K562 (cell line): ENCODE measurements around the gene MAP3K6. TPM values are rescaled to one million over a fixed set of nuclear protein-coding genes. Genes with fewer than 3 reads are reported as not detected.

ENCODE experiments used
- CBX1 ChIP-seq: sonication (generic); IDR thresholded peaks from 2 replicates; pipeline ENCODE4 v1.6.1; 2016; ENCODE audit warnings: antibody characterized with exemption, low read depth, mild to moderate bottlenecking
- CREB1 ChIP-seq, 2 experiments: sonication (generic) in 1 of 2; formaldehyde crosslinking in 1 of 2; IDR thresholded peaks; 2 replicates each; pipeline versions ENCODE4 v1.6.1 to v1.8.0; 2012 to 2022; ENCODE audit warnings: inconsistent platforms in 1 of 2, mild to moderate bottlenecking in 1 of 2, missing genetic modification reagents in 1 of 2, moderate library complexity in 1 of 2
- DPF2 ChIP-seq: fragments of 450-650 bp; IDR thresholded peaks from 2 replicates; pipeline ENCODE4 v1.6.1; 2016
- ELF4 ChIP-seq: fragments of 450-650 bp; formaldehyde crosslinking; IDR thresholded peaks from 2 replicates; pipeline ENCODE4 v1.4.0; 2022; ENCODE audit warnings: missing genetic modification characterization
- KDM1A ChIP-seq, 2 experiments: fragments of 450-650 bp; IDR thresholded peaks; 2 replicates each; pipeline ENCODE4 v1.6.1; 2016; ENCODE audit warnings: mild to moderate bottlenecking in 2 of 2
- KDM5B ChIP-seq: fragments of 200-600 bp; sonication (generic); IDR thresholded peaks from 2 replicates; pipeline ENCODE4 v1.6.1; 2012; ENCODE audit warnings: low read depth, mild to moderate bottlenecking, moderate library complexity, low read length, control low read depth, inconsistent platforms; ENCODE audit not compliant: insufficient replicate concordance
- KLF16 ChIP-seq: IDR thresholded peaks from 2 replicates; pipeline ENCODE4 v1.6.1; 2016; ENCODE audit warnings: antibody characterized with exemption
- MAZ ChIP-seq, 2 experiments: fragments of 450-650 bp in 1 of 2; sonication (generic) in 1 of 2; formaldehyde crosslinking; IDR thresholded peaks in 1 of 2; conservative IDR thresholded peaks in 1 of 2; 2 replicates each; pipeline versions ENCODE4 v1.4.0 to v1.5.0; 2020; ENCODE audit warnings: mild to moderate bottlenecking in 1 of 2, missing genetic modification reagents in 1 of 2
- MCM3 ChIP-seq: fragments of 450-650 bp; IDR thresholded peaks from 2 replicates; pipeline ENCODE4 v1.6.1; 2016
- PYGO2 ChIP-seq: fragments of 450-650 bp; IDR thresholded peaks from 2 replicates; pipeline ENCODE4 v1.6.1; 2016; ENCODE audit warnings: mild to moderate bottlenecking, missing genetic modification characterization, moderate library complexity, missing compliant biosample characterization
- TCF3 ChIP-seq: sonication (generic); formaldehyde crosslinking; IDR thresholded peaks from 2 replicates; pipeline ENCODE4 v1.4.0; 2020; ENCODE audit warnings: mild to moderate bottlenecking, missing genetic modification reagents
- polyA plus RNA-seq, 8 experiments: library from polyadenylated mRNA; depleted of rRNA in 4 of 8; stranded (reverse) in 5 of 8; unstranded in 3 of 8; fragments of >200 nt; fragmentation: Nextera tagmentation in 2 of 8; fragmentation: Illumina TruSeq in 1 of 8; extraction: Ambion mirVana in 2 of 8; extraction: Trizol in 1 of 8; gene quantifications; 2 replicates each; pipeline versions ENCODE4 v1.2.1 to v1.2.3, GENCODE V29; 2011 to 2014; ENCODE audit warnings: inconsistent platforms in 1 of 8, missing spikeins in 1 of 8
- total RNA-seq, 7 experiments: library from RNA; depleted of rRNA in 6 of 7; stranded (reverse); fragments of >200 nt in 6 of 7; fragmentation: Illumina TruSeq in 2 of 7; extraction: Trizol in 2 of 7; gene quantifications; 2 replicates each; pipeline versions ENCODE4 v1.2.1 to v1.2.3, GENCODE V29; 2011 to 2021; ENCODE audit warnings: low replicate concordance in 1 of 7
- TF ChIP-seq, protein P1 (sequence below), 2 experiments: fragments of 450-650 bp; formaldehyde crosslinking in 1 of 2; IDR thresholded peaks; 2 replicates each; pipeline versions ENCODE4 v1.4.0 to v1.6.1; 2014 to 2020; ENCODE audit warnings: mild to moderate bottlenecking in 2 of 2, borderline replicate concordance in 1 of 2, low read depth in 1 of 2
- TF ChIP-seq, protein P2 (sequence below), 2 experiments: fragments of 200-800 bp in 1 of 2; sonication (Bioruptor generic) in 1 of 2; sonication (generic) in 1 of 2; formaldehyde crosslinking in 1 of 2; IDR thresholded peaks in 1 of 2; conservative IDR thresholded peaks in 1 of 2; 2 replicates each; pipeline versions ENCODE4 v1.5.0 to v1.6.1; 2016 to 2020; ENCODE audit warnings: missing compliant biosample characterization in 1 of 2, missing genetic modification characterization in 1 of 2, missing genetic modification reagents in 1 of 2
- TF ChIP-seq, protein P3 (sequence below): sonication (generic); formaldehyde crosslinking; IDR thresholded peaks from 2 replicates; pipeline ENCODE4 v1.8.0; 2022; ENCODE audit warnings: mild to moderate bottlenecking, missing genetic modification reagents

The MAP3K6 gene
- total and polyA plus RNA-seq, 9 of the 15 experiments (the other 6 are each of a cell fraction or from before 2014, with no cell fraction given) = 0.99 to 21.9 (median 7.0) TPM

DNA sequence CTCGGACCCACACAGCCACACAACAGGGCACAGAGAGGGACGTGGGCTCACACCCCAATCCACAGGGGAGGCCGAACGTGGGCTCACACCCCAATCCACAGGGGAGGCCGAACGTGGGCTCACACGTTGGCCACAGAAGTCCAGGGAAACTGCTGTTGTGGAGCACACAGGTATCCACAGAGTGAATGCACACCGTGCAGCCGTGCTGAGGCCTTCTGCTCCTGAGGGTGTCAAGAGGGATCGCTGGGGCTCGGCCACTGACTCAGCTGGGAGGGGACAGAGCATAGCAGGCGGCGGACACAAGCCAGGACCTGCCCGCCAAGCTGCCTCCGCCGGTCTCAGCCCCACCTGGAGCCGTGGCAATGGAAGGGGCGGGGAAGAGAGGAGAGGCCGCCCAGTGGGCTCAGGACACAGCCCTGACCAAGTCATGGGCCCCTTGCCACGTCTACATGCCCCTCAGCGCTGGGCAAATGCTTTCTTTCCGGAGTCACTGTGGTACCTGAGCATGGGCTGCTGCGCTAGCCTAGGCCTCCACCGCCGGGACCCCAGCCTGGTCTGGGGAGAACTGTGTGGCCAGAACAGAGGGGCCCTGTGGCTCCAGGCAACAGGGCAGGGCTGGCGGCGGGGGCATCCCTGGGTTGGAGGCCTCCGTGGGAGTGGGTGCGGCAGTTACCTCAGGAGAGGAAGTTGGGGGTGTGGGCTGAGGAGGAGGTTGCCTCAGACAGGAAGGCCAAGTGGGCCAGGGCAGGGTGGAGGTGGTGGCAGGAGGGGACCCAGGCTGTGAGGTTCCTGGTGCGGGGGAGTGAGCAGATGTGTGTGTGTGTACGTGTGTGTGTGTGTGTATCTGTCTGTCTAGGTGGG, 23.8 kb downstream of the MAP3K6 start (continued):
- TF ChIP-seq TCF3 (CRISPR knock-in tag) = 0 out of 2 replicates have a peak, but pooled peaks have one; percentile 41
- peak; percentile 25 for TF ChIP-seq KDM5B
- peak in 1 of 2 experiments; percentile 38; a peak in 1 of 4 replicates for TF ChIP-seq KDM1A (IDR thresholded peaks at IDR 0.05)
- peak; percentile 75 for TF ChIP-seq ELF4
- TF ChIP-seq, protein P1, sequence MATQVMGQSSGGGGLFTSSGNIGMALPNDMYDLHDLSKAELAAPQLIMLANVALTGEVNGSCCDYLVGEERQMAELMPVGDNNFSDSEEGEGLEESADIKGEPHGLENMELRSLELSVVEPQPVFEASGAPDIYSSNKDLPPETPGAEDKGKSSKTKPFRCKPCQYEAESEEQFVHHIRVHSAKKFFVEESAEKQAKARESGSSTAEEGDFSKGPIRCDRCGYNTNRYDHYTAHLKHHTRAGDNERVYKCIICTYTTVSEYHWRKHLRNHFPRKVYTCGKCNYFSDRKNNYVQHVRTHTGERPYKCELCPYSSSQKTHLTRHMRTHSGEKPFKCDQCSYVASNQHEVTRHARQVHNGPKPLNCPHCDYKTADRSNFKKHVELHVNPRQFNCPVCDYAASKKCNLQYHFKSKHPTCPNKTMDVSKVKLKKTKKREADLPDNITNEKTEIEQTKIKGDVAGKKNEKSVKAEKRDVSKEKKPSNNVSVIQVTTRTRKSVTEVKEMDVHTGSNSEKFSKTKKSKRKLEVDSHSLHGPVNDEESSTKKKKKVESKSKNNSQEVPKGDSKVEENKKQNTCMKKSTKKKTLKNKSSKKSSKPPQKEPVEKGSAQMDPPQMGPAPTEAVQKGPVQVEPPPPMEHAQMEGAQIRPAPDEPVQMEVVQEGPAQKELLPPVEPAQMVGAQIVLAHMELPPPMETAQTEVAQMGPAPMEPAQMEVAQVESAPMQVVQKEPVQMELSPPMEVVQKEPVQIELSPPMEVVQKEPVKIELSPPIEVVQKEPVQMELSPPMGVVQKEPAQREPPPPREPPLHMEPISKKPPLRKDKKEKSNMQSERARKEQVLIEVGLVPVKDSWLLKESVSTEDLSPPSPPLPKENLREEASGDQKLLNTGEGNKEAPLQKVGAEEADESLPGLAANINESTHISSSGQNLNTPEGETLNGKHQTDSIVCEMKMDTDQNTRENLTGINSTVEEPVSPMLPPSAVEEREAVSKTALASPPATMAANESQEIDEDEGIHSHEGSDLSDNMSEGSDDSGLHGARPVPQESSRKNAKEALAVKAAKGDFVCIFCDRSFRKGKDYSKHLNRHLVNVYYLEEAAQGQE (IDR thresholded peaks at IDR 0.05; ENCODE audit: borderline replicate concordance) = no peak
- TF ChIP-seq, protein P1 (CRISPR knock-in tag; IDR thresholded peaks at IDR 0.05; ENCODE audit: low read depth) = no peak
- TF ChIP-seq PYGO2 = no peak
- TF ChIP-seq MCM3 = no peak
- peak; percentile 49; the same call in 1 of the 2 replicates for TF ChIP-seq DPF2
- peak in 1 of 2 experiments; percentile 29; a peak in 1 of 4 replicates for TF ChIP-seq MAZ (CRISPR knock-in tag; conservative IDR thresholded peaks at IDR 0.05 in 1 of 2, IDR thresholded peaks at IDR 0.05 in 1 of 2)
- TF ChIP-seq, protein P2, sequence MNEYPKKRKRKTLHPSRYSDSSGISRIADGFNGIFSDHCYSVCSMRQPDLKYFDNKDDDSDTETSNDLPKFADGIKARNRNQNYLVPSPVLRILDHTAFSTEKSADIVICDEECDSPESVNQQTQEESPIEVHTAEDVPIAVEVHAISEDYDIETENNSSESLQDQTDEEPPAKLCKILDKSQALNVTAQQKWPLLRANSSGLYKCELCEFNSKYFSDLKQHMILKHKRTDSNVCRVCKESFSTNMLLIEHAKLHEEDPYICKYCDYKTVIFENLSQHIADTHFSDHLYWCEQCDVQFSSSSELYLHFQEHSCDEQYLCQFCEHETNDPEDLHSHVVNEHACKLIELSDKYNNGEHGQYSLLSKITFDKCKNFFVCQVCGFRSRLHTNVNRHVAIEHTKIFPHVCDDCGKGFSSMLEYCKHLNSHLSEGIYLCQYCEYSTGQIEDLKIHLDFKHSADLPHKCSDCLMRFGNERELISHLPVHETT (CRISPR knock-in tag; conservative IDR thresholded peaks at IDR 0.05 in 1 of 2, IDR thresholded peaks at IDR 0.05 in 1 of 2) = 0 out of 4 replicates have a peak, but pooled peaks of 1 of the 2 experiments have one; percentile 26
- TF ChIP-seq CREB1 (IDR thresholded peaks at IDR 0.05) = no peak
- TF ChIP-seq CREB1 (CRISPR knock-in tag; IDR thresholded peaks at IDR 0.05) = no peak; the same call in 1 of the 2 replicates
- TF ChIP-seq CBX1 = no peak
- TF ChIP-seq KLF16 = peak; percentile 31; the same call in 1 of the 2 replicates
- TF ChIP-seq, protein P3, sequence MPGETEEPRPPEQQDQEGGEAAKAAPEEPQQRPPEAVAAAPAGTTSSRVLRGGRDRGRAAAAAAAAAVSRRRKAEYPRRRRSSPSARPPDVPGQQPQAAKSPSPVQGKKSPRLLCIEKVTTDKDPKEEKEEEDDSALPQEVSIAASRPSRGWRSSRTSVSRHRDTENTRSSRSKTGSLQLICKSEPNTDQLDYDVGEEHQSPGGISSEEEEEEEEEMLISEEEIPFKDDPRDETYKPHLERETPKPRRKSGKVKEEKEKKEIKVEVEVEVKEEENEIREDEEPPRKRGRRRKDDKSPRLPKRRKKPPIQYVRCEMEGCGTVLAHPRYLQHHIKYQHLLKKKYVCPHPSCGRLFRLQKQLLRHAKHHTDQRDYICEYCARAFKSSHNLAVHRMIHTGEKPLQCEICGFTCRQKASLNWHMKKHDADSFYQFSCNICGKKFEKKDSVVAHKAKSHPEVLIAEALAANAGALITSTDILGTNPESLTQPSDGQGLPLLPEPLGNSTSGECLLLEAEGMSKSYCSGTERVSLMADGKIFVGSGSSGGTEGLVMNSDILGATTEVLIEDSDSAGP (CRISPR knock-in tag) = peak; percentile 79
